Prostate gland (tissue), 2 donors: ENCODE data around the gene NTRK2. TPM values are rescaled to one million over a fixed set of nuclear protein-coding genes. Genes with fewer than 3 reads are reported as not detected.

ENCODE experiments used
- DNase-seq: peaks from one replicate; pipeline ENCODE4 v3.0.0-alpha.2; 2019; ENCODE audit warnings: low spot score
- H3K27ac ChIP-seq, 2 donors: fragments of 200-600 bp; sonication (generic); 2 replicates each; pipeline ENCODE4 v1.5.1; 2017 to 2019
- H3K27me3 ChIP-seq: fragments of 200-600 bp; sonication (generic); replicated peaks from 2 replicates; pipeline ENCODE4 v1.5.1; 2019; ENCODE audit not compliant: insufficient read depth
- H3K36me3 ChIP-seq, 2 donors: fragments of 200-600 bp; sonication (generic); 1 replicate in 1 of 2; 2 replicates in 1 of 2; pipeline versions ENCODE4 v1.5.1 to v1.8.1; 2017 to 2019
- H3K4me1 ChIP-seq: fragments of 200-600 bp; sonication (generic); replicated peaks from 2 replicates; pipeline ENCODE4 v1.5.1; 2019
- H3K4me3 ChIP-seq, 2 donors: fragments of 200-600 bp; sonication (generic); 2 replicates each; pipeline ENCODE4 v1.5.1; 2017 to 2019
- H3K9me3 ChIP-seq: fragments of 200-600 bp; sonication (generic); 2 replicates; pipeline ENCODE4 v1.5.1; 2017
- CTCF ChIP-seq, 4 experiments: fragments of 200-600 bp in 2 of 4; fragments of 450-650 bp in 2 of 4; sonication (generic) in 2 of 4; IDR thresholded peaks; 1 replicate in 3 of 4; 2 replicates in 1 of 4; pipeline ENCODE4 v1.5.1; 2016 to 2019; ENCODE audit warnings: antibody characterized with exemption in 4 of 4, mild to moderate bottlenecking in 2 of 4, moderate library complexity in 2 of 4
- POLR2A ChIP-seq: fragments of 450-650 bp; IDR thresholded peaks from one replicate; pipeline ENCODE4 v1.6.1; 2016; ENCODE audit warnings: antibody characterized with exemption, mild to moderate bottlenecking
- POLR2AphosphoS5 ChIP-seq: sonication (generic); formaldehyde crosslinking; IDR thresholded peaks from one replicate; pipeline ENCODE4 v1.6.1; 2017; ENCODE audit warnings: antibody characterized with exemption
- WGBS: methylation state at CpG from one replicate; pipeline ENCODE4 v1.1.5; 2018; 5-methylcytosine and 5-hydroxymethylcytosine counted together
- intact Hi-C: fragments of 100-400 bp; cut with DNase I; formaldehyde crosslinking; loops from one replicate; pipeline ENCODE4 v1.14.2; 2022
- total RNA-seq, 2 donors: library from RNA; depleted of rRNA; stranded (reverse); fragments of >200 nt; gene quantifications; one replicate each; pipeline ENCODE4 v1.1.0, GENCODE V29; 2016

The NTRK2 gene
- total RNA-seq, 2 donors from 2014 or later = 2.3 to 11.1 TPM

- Histone ChIP-seq H3K27me3 (no peaks in the 10 kb centered on the region), H3K36me3 (no peaks in the 10 kb centered on the region), H3K4me1 (no peaks in the 10 kb centered on the region), H3K27ac (no peak overlapping the region), H3K9me3 (no peaks in the 10 kb centered on the region), H3K4me3 (no peak overlapping the region)
- DNase-seq = no peak
- intact Hi-C loops = no loop called here
- 88% methylated on average over 3 of the region's 3 CpGs for WGBS
- no peak for TF ChIP-seq POLR2AphosphoS5
- no peak for TF ChIP-seq CTCF (IDR thresholded peaks at IDR 0.05)
- TF ChIP-seq POLR2A = no peak
Observed at GRCh38 chr9:85004818-85005413, 335.4 kb downstream of the NTRK2 start.

GRCh38 chr9:85007748-85008147, 338.2 kb downstream of the NTRK2 start:
- TF ChIP-seq POLR2AphosphoS5 (no peak), CTCF (IDR thresholded peaks at IDR 0.05) (no peak), POLR2A (no peak)
- Histone ChIP-seq H3K4me3 (no peak overlapping the region), H3K27ac (no peak overlapping the region), H3K9me3 (no peaks in the 10 kb centered on the region), H3K27me3 (no peaks in the 10 kb centered on the region), H3K36me3 (no peaks in the 10 kb centered on the region), H3K4me1 (no peaks in the 10 kb centered on the region)
- 100% methylated on average over 1 of the region's 1 CpG for WGBS
- intact Hi-C loops = no loop called here
- DNase-seq = no peak

GRCh38 chr9:85008215-85008614, 338.7 kb downstream of the NTRK2 start:
- intact Hi-C loops = no loop called here

GRCh38 chr9:85009251-85009650, 339.7 kb downstream of the NTRK2 start:
- DNase-seq = no peak
- Histone ChIP-seq H3K27me3 (no peaks in the 10 kb centered on the region), H3K9me3 (no peaks in the 10 kb centered on the region), H3K27ac (no peak overlapping the region), H3K4me3 (no peak overlapping the region), H3K36me3 (no peaks in the 10 kb centered on the region), H3K4me1 (no peaks in the 10 kb centered on the region)
- TF ChIP-seq POLR2A (no peak), POLR2AphosphoS5 (no peak), CTCF (IDR thresholded peaks at IDR 0.05) (no peak)
- intact Hi-C loops = no loop called here
- 69% methylated on average over 1 of the region's 1 CpG for WGBS

More at GRCh38 chr9:85008215-85008614, 338.7 kb downstream of the NTRK2 start:
- 100% methylated on average over 3 of the region's 3 CpGs for WGBS
- Histone ChIP-seq H3K4me3 (no peak overlapping the region), H3K36me3 (no peaks in the 10 kb centered on the region), H3K9me3 (no peaks in the 10 kb centered on the region), H3K4me1 (no peaks in the 10 kb centered on the region), H3K27me3 (no peaks in the 10 kb centered on the region), H3K27ac (no peak overlapping the region)
- no peak for DNase-seq
- no peak for TF ChIP-seq POLR2AphosphoS5
- TF ChIP-seq CTCF (IDR thresholded peaks at IDR 0.05) = no peak
- no peak for TF ChIP-seq POLR2A

GRCh38 chr9:85013703-85014102, 344.2 kb downstream of the NTRK2 start:
- intact Hi-C loops = no loop called here
- no peaks in the 10 kb centered on the region for H3K4me1 ChIP-seq
- no peak overlapping the region for H3K4me3 ChIP-seq
- H3K27ac ChIP-seq = no peak overlapping the region
- H3K27me3 ChIP-seq = no peaks in the 10 kb centered on the region
- no peak for DNase-seq
- 96% methylated on average over 1 of the region's 1 CpG for WGBS
- TF ChIP-seq POLR2A (no peak), POLR2AphosphoS5 (no peak), CTCF (IDR thresholded peaks at IDR 0.05) (no peak)
- H3K36me3 ChIP-seq = no peaks in the 10 kb centered on the region
- H3K9me3 ChIP-seq = no peaks in the 10 kb centered on the region
